ENCODE measurements around the gene RNASE2. TPM values are rescaled to one million over a fixed set of nuclear protein-coding genes. Genes with fewer than 3 reads are reported as not detected.

The RNASE2 gene
- total and polyA plus RNA-seq, 4 donors = 0.59 to 27.0 (median 4.3) TPM

DNA sequence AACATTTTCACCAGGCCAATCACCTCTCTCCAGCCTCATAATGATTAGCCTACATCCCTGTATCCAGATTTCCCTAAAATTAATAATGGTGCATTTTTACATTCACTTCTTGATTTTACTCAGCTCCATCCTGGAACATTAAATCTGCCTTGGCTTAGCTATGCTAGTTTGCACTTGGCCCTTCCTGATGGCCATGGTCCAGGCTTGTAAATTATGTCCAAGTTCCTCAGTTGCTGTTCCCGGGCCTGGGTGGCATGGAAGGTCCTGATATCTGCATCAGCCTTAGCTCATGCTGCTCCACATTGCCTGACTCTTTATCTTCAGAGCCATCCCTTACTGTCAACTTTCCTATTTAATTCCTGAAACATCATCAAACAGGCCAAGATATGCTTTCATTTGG is 23.4 kb downstream of the RNASE2 start:
- no peak for TF ChIP-seq GABPA (IDR thresholded peaks at IDR 0.05 in 1 of 2, conservative IDR thresholded peaks at IDR 0.05 in 1 of 2)
- no peak for TF ChIP-seq FOXA1 (IDR thresholded peaks at IDR 0.05)
- TF ChIP-seq HNF4G (IDR thresholded peaks at IDR 0.05) = no peak
- TF ChIP-seq YY1 (IDR thresholded peaks at IDR 0.05) = no peak
- no peak overlapping the region for H3K4me3 ChIP-seq (ENCODE audit: low read depth in 1 of 3, low read length in 3 of 3)
- WGBS = 70% methylated on average over 1 of the region's 1 CpG
- no peaks in the 10 kb centered on the region for H3K36me3 ChIP-seq (ENCODE audit: control insufficient read depth in 4 of 4, insufficient read depth in 3 of 4, low read depth in 1 of 4, low read length in 3 of 4)
- no peak overlapping the region for H3K9ac ChIP-seq (ENCODE audit: low read depth in 1 of 2, low read length in 2 of 2)
- peaks cover 0 to under 1% (median 0%) of the 10 kb centered on the region in 4 donors for H3K27me3 ChIP-seq (ENCODE audit: control insufficient read depth in 4 of 4, insufficient read depth in 4 of 4, low read length in 3 of 4)
- DNase-seq (ENCODE audit: low spot score) = no peak
- no peaks in the 10 kb centered on the region for H3K4me1 ChIP-seq (ENCODE audit: control insufficient read depth in 4 of 4, insufficient read depth in 4 of 4, low read length in 3 of 4)
- no peaks in the 10 kb centered on the region for H3K9me3 ChIP-seq (ENCODE audit: control insufficient read depth in 4 of 4, low read length in 3 of 4)
- H3K27ac ChIP-seq (ENCODE audit: low read depth in 1 of 2, low read length in 2 of 2) = no peak overlapping the region

DNA sequence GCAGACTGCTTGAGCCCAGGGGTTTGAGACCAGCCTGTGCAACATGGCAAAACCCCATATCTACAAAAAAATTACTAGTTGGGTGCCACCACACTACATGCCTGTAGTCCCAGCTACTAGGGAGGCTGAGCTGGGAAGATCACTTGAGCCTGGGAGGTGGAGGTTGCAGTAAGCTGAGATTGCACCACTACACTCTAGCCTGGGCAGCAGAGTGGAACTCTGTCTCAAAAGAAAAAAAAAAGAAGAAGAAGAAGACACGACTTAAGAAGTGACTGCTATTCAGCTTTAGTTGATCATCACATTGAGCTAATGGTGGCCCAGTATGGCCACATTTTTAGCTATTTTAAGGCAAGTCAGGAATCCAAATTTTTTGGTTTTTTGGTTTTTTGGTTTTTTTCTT is 25.6 kb downstream of the RNASE2 start:
- Histone ChIP-seq H3K27ac (ENCODE audit: low read depth in 1 of 2, low read length in 2 of 2) (no peak overlapping the region), H3K4me3 (ENCODE audit: low read depth in 1 of 3, low read length in 3 of 3) (no peak overlapping the region), H3K9me3 (ENCODE audit: control insufficient read depth in 4 of 4, low read length in 3 of 4) (no peaks in the 10 kb centered on the region), H3K9ac (ENCODE audit: low read depth in 1 of 2, low read length in 2 of 2) (no peak overlapping the region), H3K36me3 (ENCODE audit: control insufficient read depth in 4 of 4, insufficient read depth in 3 of 4, low read depth in 1 of 4, low read length in 3 of 4) (no peaks in the 10 kb centered on the region), H3K27me3 (ENCODE audit: control insufficient read depth in 4 of 4, insufficient read depth in 4 of 4, low read length in 3 of 4) (peaks cover 0 to 3% (median 0%) of the 10 kb centered on the region in 4 donors), H3K4me1 (ENCODE audit: control insufficient read depth in 4 of 4, insufficient read depth in 4 of 4, low read length in 3 of 4) (no peaks in the 10 kb centered on the region)
- DNase-seq (ENCODE audit: low spot score) = no peak
- 77% methylated on average over 1 of the region's 1 CpG for WGBS
- TF ChIP-seq EGR1 (IDR thresholded peaks at IDR 0.05; ENCODE audit: low read depth in 2 of 2) (no peak), JUND (IDR thresholded peaks at IDR 0.05) (no peak), RAD21 (IDR thresholded peaks at IDR 0.05) (no peak), YY1 (IDR thresholded peaks at IDR 0.05) (no peak), NR2F2 (IDR thresholded peaks at IDR 0.05) (no peak), GABPA (IDR thresholded peaks at IDR 0.05 in 1 of 2, conservative IDR thresholded peaks at IDR 0.05 in 1 of 2) (no peak), FOXA1 (IDR thresholded peaks at IDR 0.05) (no peak), RXRA (IDR thresholded peaks at IDR 0.05) (no peak)
- TF ChIP-seq, protein P1, sequence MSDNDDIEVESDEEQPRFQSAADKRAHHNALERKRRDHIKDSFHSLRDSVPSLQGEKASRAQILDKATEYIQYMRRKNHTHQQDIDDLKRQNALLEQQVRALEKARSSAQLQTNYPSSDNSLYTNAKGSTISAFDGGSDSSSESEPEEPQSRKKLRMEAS (IDR thresholded peaks at IDR 0.05) = no peak
- TF ChIP-seq, protein P2, sequence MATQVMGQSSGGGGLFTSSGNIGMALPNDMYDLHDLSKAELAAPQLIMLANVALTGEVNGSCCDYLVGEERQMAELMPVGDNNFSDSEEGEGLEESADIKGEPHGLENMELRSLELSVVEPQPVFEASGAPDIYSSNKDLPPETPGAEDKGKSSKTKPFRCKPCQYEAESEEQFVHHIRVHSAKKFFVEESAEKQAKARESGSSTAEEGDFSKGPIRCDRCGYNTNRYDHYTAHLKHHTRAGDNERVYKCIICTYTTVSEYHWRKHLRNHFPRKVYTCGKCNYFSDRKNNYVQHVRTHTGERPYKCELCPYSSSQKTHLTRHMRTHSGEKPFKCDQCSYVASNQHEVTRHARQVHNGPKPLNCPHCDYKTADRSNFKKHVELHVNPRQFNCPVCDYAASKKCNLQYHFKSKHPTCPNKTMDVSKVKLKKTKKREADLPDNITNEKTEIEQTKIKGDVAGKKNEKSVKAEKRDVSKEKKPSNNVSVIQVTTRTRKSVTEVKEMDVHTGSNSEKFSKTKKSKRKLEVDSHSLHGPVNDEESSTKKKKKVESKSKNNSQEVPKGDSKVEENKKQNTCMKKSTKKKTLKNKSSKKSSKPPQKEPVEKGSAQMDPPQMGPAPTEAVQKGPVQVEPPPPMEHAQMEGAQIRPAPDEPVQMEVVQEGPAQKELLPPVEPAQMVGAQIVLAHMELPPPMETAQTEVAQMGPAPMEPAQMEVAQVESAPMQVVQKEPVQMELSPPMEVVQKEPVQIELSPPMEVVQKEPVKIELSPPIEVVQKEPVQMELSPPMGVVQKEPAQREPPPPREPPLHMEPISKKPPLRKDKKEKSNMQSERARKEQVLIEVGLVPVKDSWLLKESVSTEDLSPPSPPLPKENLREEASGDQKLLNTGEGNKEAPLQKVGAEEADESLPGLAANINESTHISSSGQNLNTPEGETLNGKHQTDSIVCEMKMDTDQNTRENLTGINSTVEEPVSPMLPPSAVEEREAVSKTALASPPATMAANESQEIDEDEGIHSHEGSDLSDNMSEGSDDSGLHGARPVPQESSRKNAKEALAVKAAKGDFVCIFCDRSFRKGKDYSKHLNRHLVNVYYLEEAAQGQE (IDR thresholded peaks at IDR 0.05) = no peak
- TF ChIP-seq, protein P3, sequence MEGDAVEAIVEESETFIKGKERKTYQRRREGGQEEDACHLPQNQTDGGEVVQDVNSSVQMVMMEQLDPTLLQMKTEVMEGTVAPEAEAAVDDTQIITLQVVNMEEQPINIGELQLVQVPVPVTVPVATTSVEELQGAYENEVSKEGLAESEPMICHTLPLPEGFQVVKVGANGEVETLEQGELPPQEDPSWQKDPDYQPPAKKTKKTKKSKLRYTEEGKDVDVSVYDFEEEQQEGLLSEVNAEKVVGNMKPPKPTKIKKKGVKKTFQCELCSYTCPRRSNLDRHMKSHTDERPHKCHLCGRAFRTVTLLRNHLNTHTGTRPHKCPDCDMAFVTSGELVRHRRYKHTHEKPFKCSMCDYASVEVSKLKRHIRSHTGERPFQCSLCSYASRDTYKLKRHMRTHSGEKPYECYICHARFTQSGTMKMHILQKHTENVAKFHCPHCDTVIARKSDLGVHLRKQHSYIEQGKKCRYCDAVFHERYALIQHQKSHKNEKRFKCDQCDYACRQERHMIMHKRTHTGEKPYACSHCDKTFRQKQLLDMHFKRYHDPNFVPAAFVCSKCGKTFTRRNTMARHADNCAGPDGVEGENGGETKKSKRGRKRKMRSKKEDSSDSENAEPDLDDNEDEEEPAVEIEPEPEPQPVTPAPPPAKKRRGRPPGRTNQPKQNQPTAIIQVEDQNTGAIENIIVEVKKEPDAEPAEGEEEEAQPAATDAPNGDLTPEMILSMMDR (IDR thresholded peaks at IDR 0.05; ENCODE audit: low read depth, low read length, missing input control) = no peak
- TF ChIP-seq, protein P4, sequence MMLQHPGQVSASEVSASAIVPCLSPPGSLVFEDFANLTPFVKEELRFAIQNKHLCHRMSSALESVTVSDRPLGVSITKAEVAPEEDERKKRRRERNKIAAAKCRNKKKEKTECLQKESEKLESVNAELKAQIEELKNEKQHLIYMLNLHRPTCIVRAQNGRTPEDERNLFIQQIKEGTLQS (IDR thresholded peaks at IDR 0.05) = no peak
- TF ChIP-seq, protein P5, sequence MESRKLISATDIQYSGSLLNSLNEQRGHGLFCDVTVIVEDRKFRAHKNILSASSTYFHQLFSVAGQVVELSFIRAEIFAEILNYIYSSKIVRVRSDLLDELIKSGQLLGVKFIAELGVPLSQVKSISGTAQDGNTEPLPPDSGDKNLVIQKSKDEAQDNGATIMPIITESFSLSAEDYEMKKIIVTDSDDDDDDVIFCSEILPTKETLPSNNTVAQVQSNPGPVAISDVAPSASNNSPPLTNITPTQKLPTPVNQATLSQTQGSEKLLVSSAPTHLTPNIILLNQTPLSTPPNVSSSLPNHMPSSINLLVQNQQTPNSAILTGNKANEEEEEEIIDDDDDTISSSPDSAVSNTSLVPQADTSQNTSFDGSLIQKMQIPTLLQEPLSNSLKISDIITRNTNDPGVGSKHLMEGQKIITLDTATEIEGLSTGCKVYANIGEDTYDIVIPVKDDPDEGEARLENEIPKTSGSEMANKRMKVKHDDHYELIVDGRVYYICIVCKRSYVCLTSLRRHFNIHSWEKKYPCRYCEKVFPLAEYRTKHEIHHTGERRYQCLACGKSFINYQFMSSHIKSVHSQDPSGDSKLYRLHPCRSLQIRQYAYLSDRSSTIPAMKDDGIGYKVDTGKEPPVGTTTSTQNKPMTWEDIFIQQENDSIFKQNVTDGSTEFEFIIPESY (IDR thresholded peaks at IDR 0.05) = no peak

All from liver (tissue), 9 donors.